Activated B cell treated with CpG ODN at 0.5 μM for 24 hours (primary cell): Measurements from ENCODE around the gene ATP8A2. TPM values are rescaled to one million over a fixed set of nuclear protein-coding genes. Genes with fewer than 3 reads are reported as not detected.

Experiments
- ATAC-seq: fragments of 200-7000 bp; cut with Tn5 transposase; one replicate; pipeline ENCODE4 v1.10.0; 2021; ENCODE audit warnings: low read depth, mild to moderate bottlenecking, moderate library complexity
- CTCF ChIA-PET: fragments of 350-600 bp; sonication (Branson Sonifier 250); formaldehyde crosslinking; loops from one replicate; lab custom pipeline; 2021; ENCODE audit warnings: antibody characterized with exemption; lab: Charles Lee
- POLR2A ChIA-PET: fragments of 350-600 bp; sonication (Branson Sonifier 250); formaldehyde crosslinking; loops from one replicate; lab custom pipeline; 2021; ENCODE audit warnings: antibody characterized with exemption; lab: Charles Lee
- DNase-seq: peaks from one replicate; pipeline ENCODE4 v3.0.0; 2022
- H3K27ac Mint-ChIP-seq: one replicate; pipeline ENCODE4 v1.8.0; 2020; ENCODE audit warnings: mixed read lengths
- H3K27me3 Mint-ChIP-seq: one replicate; pipeline ENCODE4 v1.8.0; 2021; ENCODE audit warnings: mixed read lengths
- H3K36me3 Mint-ChIP-seq: one replicate; pipeline ENCODE4 v1.8.0; 2021; ENCODE audit warnings: low read depth, mixed read lengths
- H3K4me1 Mint-ChIP-seq: one replicate; pipeline ENCODE4 v1.8.0; 2021; ENCODE audit warnings: mixed read lengths
- H3K4me3 Mint-ChIP-seq: one replicate; pipeline ENCODE4 v1.8.0; 2020; ENCODE audit warnings: mild to moderate bottlenecking, mixed read lengths
- H3K9me3 Mint-ChIP-seq: one replicate; pipeline ENCODE4 v1.8.0; 2020; ENCODE audit warnings: mixed read lengths
- intact Hi-C: fragments of 100-400 bp; cut with micrococcal nuclease; formaldehyde crosslinking; loops from one replicate; pipeline ENCODE4 v1.15.1; 2024
- total RNA-seq: library from RNA; stranded (reverse); gene quantifications from 2 replicates; pipeline ENCODE4 v1.2.3, GENCODE V29; 2022
- TF ChIP-seq, protein P1 (sequence below): fragments of 200-600 bp; IDR thresholded peaks from one replicate; pipeline ENCODE4 v1.8.0; 2022; ENCODE audit warnings: antibody characterized with exemption, mild to moderate bottlenecking

Gene ATP8A2
- total RNA-seq, 1 donor from 2014 or later: not detected

DNA sequence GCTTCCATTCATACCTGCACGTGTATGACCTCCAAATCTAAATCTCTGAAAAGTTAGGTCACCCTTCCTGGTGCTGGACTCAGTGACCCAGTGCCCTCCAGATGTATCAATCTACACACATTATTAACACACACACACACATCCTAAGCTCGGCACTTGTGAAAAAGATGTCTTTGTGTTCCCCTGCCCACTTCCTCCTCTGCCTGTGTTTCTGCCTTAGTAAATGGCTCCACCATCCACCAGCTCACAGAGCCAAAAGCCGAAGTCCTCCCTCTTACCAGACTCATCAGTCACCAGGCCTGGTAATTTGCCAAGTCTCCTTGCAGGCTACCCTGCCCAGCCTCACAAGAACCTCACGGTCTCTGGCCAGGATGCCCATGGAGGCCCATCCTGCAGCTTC, 548.5 kb downstream of the ATP8A2 start:
- intact Hi-C loops: no loop called here
- H3K27me3 Mint-ChIP-seq: peaks cover 1% of the 10 kb centered on the region
- no peak overlapping the region for H3K27ac Mint-ChIP-seq
- POLR2A ChIA-PET: no interaction called here
- no peaks in the 10 kb centered on the region for H3K9me3 Mint-ChIP-seq
- H3K4me1 Mint-ChIP-seq: no peaks in the 10 kb centered on the region
- no peak overlapping the region for H3K4me3 Mint-ChIP-seq
- H3K36me3 Mint-ChIP-seq: no peaks in the 10 kb centered on the region
- TF ChIP-seq, protein P1, sequence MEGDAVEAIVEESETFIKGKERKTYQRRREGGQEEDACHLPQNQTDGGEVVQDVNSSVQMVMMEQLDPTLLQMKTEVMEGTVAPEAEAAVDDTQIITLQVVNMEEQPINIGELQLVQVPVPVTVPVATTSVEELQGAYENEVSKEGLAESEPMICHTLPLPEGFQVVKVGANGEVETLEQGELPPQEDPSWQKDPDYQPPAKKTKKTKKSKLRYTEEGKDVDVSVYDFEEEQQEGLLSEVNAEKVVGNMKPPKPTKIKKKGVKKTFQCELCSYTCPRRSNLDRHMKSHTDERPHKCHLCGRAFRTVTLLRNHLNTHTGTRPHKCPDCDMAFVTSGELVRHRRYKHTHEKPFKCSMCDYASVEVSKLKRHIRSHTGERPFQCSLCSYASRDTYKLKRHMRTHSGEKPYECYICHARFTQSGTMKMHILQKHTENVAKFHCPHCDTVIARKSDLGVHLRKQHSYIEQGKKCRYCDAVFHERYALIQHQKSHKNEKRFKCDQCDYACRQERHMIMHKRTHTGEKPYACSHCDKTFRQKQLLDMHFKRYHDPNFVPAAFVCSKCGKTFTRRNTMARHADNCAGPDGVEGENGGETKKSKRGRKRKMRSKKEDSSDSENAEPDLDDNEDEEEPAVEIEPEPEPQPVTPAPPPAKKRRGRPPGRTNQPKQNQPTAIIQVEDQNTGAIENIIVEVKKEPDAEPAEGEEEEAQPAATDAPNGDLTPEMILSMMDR: no peak
- DNase-seq: no peak
- CTCF ChIA-PET: no interaction called here
- ATAC-seq: no peak

DNA sequence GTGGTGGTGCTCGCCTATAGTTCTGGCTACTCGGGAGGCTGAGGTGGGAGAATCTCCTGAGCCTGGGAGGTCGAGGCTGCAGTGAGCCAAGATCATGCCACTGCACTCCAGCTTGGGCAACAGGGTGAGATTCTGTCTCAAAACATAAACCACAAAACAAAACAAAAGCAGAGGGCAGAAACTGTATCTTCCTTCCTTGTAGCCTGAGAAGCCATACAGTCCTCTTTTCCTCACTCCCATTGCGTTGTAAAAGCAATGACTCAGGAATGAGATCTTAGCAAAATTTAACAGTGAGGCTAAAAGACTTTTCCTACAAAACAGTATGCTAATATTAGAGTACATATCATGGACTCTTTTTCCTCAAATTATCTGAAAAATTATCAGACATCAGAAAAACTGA, 549.2 kb downstream of the ATP8A2 start:
- ChIA-PET CTCF (no interaction called here), POLR2A (no interaction called here)
- Mint-ChIP-seq H3K27me3 (peaks cover 1% of the 10 kb centered on the region), H3K36me3 (no peaks in the 10 kb centered on the region), H3K4me1 (no peaks in the 10 kb centered on the region), H3K9me3 (no peaks in the 10 kb centered on the region), H3K4me3 (no peak overlapping the region), H3K27ac (no peak overlapping the region)
- ATAC-seq: no peak
- TF ChIP-seq, protein P1: no peak
- intact Hi-C loops: no loop called here
- DNase-seq: no peak

DNA sequence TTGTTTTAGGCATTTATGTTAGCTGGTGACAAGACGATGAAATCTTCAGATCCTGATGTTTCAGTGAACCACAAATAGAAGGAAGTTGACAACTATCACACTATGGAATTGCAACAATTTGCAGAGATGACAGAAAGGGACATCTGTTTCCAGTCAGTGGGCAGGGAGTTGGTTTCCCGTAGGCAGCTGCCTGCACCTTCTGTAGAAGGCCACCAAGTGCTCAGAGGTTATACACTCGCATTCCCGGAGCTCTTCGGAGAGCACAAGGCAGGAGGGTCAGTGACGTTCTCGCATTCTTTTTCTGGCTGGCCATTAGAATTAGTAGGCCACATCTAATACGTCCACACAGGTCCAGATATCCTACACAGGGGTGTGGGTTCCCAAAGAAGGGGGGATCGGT, 550.6 kb downstream of the ATP8A2 start:
- Mint-ChIP-seq H3K4me1 (no peaks in the 10 kb centered on the region), H3K9me3 (no peaks in the 10 kb centered on the region), H3K27me3 (no peaks in the 10 kb centered on the region), H3K27ac (no peak overlapping the region), H3K36me3 (no peaks in the 10 kb centered on the region), H3K4me3 (no peak overlapping the region)
- ChIA-PET CTCF (no interaction called here), POLR2A (no interaction called here)
- DNase-seq: no peak
- ATAC-seq: no peak
- intact Hi-C loops: no loop called here
- TF ChIP-seq, protein P1: no peak

DNA sequence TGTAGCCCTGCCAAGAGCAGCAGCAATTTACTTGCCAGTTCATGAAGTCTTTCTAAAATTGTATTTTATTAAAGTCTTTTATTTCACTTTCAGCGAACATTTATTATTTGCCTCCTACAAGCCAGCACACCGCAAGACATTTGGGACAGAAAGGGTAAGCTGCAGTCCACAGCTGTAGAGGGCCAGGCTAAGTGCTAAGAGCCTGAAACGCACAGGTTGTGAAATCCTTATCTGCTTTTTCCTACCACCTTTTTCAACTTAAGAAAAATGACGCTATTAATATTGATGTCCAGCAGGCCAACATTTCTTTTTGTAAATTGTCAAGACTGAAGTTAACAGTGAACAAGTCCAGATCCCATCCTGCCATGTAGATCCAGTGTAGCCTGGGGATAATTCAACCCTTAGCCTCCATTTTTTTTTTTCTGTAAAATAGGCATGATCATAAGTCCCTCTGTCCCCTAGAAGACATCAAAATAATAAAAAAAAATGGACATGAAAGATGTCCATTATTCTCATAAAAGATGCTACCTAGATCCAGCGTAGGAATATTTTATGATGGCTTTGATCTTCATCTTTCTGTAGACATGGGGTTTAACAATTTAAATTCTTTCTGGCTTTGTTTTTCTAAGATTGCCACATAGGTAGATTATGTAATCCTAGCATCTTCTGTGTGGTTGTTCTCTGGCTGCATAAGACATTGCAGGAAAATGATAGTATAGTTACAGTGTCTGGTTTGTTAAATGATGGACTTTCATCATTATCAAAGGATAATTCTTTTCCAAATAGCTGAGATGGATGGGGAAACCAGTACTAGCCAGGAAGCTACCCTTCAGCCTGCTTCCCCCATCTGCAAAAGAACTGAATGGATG, 551.7 kb downstream of the ATP8A2 start:
- DNase-seq: no peak
- ATAC-seq: no peak
- ChIA-PET POLR2A (no interaction called here), CTCF (no interaction called here)
- H3K27me3 Mint-ChIP-seq: no peaks in the 10 kb centered on the region
- TF ChIP-seq, protein P1: no peak
- intact Hi-C loops: no loop called here
- no peak overlapping the region for H3K27ac Mint-ChIP-seq
- no peak overlapping the region for H3K4me3 Mint-ChIP-seq
- H3K4me1 Mint-ChIP-seq: no peaks in the 10 kb centered on the region
- no peaks in the 10 kb centered on the region for H3K9me3 Mint-ChIP-seq
- H3K36me3 Mint-ChIP-seq: no peaks in the 10 kb centered on the region

DNA sequence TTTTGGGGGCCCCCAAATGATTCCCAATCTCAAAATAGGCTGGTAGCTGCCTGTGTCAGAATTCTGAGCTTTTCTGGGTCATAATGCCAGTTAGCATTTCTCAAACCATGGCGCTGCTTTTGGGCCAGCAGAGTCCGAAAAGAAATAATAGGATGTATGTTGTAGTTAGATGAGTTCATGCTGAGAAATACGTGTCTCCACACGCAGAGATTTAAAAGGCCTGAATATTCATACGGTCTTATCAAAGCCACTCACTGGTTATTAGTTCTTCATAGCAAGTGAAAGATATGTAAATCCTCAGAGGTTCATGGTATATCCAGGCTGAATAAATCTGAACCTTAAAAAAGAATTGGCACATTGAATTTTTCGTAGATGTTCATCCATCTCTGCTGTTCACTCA, 555.6 kb downstream of the ATP8A2 start:
- Mint-ChIP-seq H3K9me3 (no peaks in the 10 kb centered on the region), H3K4me1 (no peaks in the 10 kb centered on the region), H3K27ac (no peak overlapping the region), H3K27me3 (no peaks in the 10 kb centered on the region), H3K4me3 (no peak overlapping the region), H3K36me3 (no peaks in the 10 kb centered on the region)
- ChIA-PET CTCF (no interaction called here), POLR2A (no interaction called here)
- intact Hi-C loops: no loop called here
- ATAC-seq (no peak), DNase-seq (no peak)
- TF ChIP-seq, protein P1: no peak
